Cortex of kidney (tissue), 1 donor: ENCODE data around the gene FARS2.
"Not testable (repeated sequence)": the region's sequence is repeated elsewhere in the genome, so short reads cannot be mapped to it uniquely, and the experiment has no call there.

Experiments used
- DNase-seq: peaks from one replicate; lab custom pipeline; 2025; lab: John Stamatoyannopoulos, UW

Gene FARS2

GRCh38 chr6:5534643-5535042 is 273.3 kb downstream of the FARS2 start:
- DNase-seq: no peak

- no peak for DNase-seq
Measured at GRCh38 chr6:5536644-5537043, 275.3 kb downstream of the FARS2 start.

GRCh38 chr6:5537132-5537531 is 275.8 kb downstream of the FARS2 start:
- DNase-seq: no peak

- no peak for DNase-seq
Measured at GRCh38 chr6:5537967-5538366, 276.7 kb downstream of the FARS2 start.

- no peak for DNase-seq
Measured at GRCh38 chr6:5540370-5540769, 279.1 kb downstream of the FARS2 start.

GRCh38 chr6:5541025-5541424 is 279.7 kb downstream of the FARS2 start:
- DNase-seq: no peak

GRCh38 chr6:5541751-5542432 is 280.6 kb downstream of the FARS2 start:
- no peak for DNase-seq

- no peak for DNase-seq
Measured at GRCh38 chr6:5547556-5547955, 286.2 kb downstream of the FARS2 start.

- DNase-seq: no peak
Measured at GRCh38 chr6:5550631-5551030, 289.3 kb downstream of the FARS2 start.

- no peak for DNase-seq
Measured at GRCh38 chr6:5552243-5552642, 290.9 kb downstream of the FARS2 start.

- no peak for DNase-seq
Measured at GRCh38 chr6:5553767-5554166, 292.5 kb downstream of the FARS2 start.

GRCh38 chr6:5554226-5554625 is 292.9 kb downstream of the FARS2 start:
- DNase-seq: no peak

GRCh38 chr6:5556011-5556410 is 294.7 kb downstream of the FARS2 start:
- DNase-seq: no peak

GRCh38 chr6:5557506-5557905 is 296.2 kb downstream of the FARS2 start:
- DNase-seq: no peak

GRCh38 chr6:5559651-5560050 is 298.3 kb downstream of the FARS2 start:
- DNase-seq: no peak

GRCh38 chr6:5562277-5562676 is 301.0 kb downstream of the FARS2 start:
- DNase-seq: no peak

GRCh38 chr6:5563086-5563485 is 301.8 kb downstream of the FARS2 start:
- no peak for DNase-seq

GRCh38 chr6:5564746-5565145 is 303.4 kb downstream of the FARS2 start:
- DNase-seq: not testable (repeated sequence)

- DNase-seq: no peak
Measured at GRCh38 chr6:5565971-5566370, 304.7 kb downstream of the FARS2 start.

GRCh38 chr6:5566718-5567117 is 305.4 kb downstream of the FARS2 start:
- no peak for DNase-seq

- DNase-seq: no peak
Measured at GRCh38 chr6:5567352-5567751, 306.0 kb downstream of the FARS2 start.

- DNase-seq: no peak
Measured at GRCh38 chr6:5567890-5568289, 306.6 kb downstream of the FARS2 start.

- DNase-seq: no peak
Measured at GRCh38 chr6:5569491-5569890, 308.2 kb downstream of the FARS2 start.

GRCh38 chr6:5570641-5571040 is 309.3 kb downstream of the FARS2 start:
- DNase-seq: no peak
